HT-29 (cell line): ENCODE data around the gene VGLL4. TPM values are rescaled to one million over a fixed set of nuclear protein-coding genes. Genes with fewer than 3 reads are reported as not detected.
A peak's percentile ranks its signal among the peaks of the same experiment; 100 is the strongest.
"Not testable (repeated sequence)": the region's sequence is repeated elsewhere in the genome, so short reads cannot be mapped to it uniquely, and the experiment has no call there.

Experiments
- DNase-seq: peaks from one replicate; pipeline ENCODE4 v3.0.0-alpha.2; 2015; ENCODE audit warnings: low spot score
- total RNA-seq: library from RNA; depleted of rRNA; stranded (reverse); fragments of >200 nt; shearing (Covaris generic); gene quantifications from 2 replicates; pipeline ENCODE4 v1.2.3, GENCODE V29; 2014

VGLL4 gene
- total RNA-seq, 1 experiment from 2014 or later: 28.4 TPM

DNA sequence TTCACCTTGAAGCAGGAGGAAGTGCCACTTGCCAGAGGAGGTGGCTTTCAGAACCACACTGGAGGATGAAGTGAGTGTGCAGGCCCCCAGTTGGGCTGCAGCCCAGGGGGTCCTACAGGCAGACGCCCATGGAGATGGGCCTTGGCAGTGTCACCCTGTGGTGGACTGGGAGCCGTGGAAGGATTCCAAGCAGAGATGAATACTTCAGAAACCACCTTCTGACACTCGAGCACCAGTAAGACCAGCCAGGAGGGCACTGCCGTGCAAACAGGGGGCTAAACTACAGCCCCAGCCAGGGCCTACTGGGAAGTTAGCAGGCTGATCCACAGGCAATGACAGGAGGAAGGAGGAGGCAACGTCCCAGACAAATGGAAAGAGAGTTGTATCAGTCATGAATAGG lies 55.4 kb downstream of the VGLL4 start:
- no peak for DNase-seq

DNA sequence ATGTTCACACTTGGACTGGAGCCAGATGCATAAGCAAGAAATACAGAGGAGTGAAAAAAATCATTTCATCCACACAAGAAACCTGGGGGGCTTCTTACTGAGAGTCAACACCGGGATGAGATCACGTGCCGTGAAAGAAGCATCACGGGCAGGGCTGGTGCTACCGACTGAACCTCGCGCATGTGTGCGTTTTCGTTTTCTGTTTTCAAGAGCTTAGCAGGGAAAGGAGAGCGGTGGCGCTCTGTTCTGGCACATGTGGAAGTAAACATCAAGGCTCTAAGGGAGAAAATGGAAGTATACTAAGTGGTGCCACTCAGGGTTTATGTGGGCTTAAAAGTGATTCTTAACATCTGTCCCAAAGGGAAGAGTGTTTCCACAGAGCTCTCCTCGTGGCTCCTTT lies 55.9 kb downstream of the VGLL4 start:
- no peak for DNase-seq

- no peak for DNase-seq
Observed at GRCh38 chr3:11584570-11584969, 59.1 kb downstream of the VGLL4 start.

GRCh38 chr3:11583638-11584046 lies 60.1 kb downstream of the VGLL4 start:
- DNase-seq: no peak

DNA sequence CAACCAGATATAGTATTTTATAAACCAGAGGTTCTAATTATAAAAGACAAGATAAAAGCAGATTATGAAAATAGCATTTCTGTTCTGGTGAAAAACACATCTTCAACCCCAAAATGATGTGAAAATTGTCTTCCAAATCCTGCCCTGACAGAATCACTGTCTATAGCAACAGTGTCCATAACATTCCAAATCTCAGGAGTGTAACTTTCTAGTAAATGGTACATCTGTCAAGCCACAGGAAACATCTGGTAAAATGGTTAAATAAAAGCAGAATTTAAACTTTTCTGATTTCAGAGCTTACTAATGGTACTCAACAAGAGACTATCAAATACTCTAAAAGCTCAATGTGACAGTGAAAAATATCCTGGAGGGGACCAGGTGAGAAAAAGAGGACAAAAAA lies 60.5 kb downstream of the VGLL4 start:
- no peak for DNase-seq

- peak; percentile 45 for DNase-seq
Observed at GRCh38 chr3:11582191-11582968, 61.3 kb downstream of the VGLL4 start.

DNA sequence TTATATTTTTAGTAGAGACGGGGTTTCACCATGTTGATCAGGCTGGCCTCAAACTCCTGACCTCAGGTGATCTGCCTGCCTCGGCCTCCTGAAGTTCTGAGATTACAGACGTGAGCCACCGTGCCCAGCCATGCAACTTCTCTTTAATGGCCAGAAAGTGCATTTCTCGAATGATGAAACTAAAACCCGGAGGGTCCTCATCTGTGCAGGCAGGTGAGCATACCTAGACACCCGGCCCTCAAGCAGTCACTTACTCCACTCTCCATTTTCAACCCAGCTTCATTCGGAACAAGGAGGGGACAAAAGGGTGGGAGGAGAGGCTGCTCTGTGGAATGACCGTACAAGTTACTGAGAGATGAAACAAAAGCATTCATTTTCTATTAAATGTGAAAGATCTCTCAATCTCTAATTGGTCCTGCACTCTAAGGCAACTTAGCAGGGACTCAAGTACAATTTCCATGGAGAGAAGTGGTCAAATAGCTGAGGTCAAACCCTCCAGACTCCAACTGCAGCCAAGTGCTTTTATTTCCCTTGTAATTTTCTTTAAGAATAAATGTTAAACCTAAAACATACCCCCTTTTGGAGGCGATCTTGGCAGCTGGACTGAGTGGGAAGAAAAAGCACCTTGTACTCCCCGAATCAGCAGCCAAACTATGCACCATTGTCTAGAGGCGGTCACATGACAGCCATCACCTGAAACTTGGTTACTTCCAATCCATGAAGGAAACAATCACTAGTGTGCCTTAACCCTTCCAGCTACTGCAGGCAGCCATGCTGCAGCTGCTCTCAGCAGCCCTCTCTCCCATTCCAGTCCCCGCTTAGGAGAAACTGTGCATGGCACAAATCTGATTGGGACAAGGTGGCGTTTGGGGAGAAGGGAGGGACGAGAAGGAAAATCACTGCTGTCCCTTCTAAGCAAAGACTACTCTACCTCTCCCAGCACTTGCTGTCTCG lies 62.2 kb downstream of the VGLL4 start:
- DNase-seq: no peak

GRCh38 chr3:11580645-11581044 lies 63.1 kb downstream of the VGLL4 start:
- no peak for DNase-seq

DNA sequence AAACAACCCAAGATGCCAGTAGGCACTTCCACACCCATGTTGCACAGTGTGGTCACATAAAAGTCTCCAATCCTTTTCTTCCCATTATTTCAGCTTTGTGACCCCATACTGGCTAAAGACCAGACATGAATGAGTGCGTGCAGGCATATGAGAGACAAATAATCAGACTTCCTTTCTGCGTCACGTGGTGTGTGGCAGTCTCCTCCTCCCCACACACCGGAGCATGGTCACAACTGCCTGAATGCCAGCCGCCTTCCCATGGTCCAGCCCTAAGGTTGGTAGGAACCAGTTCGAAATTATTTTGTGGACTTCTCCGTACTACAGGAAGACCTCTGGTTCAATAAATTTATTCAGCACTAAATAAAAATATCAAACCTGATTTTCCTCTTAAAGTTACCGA lies 65.5 kb downstream of the VGLL4 start:
- DNase-seq: no peak

DNA sequence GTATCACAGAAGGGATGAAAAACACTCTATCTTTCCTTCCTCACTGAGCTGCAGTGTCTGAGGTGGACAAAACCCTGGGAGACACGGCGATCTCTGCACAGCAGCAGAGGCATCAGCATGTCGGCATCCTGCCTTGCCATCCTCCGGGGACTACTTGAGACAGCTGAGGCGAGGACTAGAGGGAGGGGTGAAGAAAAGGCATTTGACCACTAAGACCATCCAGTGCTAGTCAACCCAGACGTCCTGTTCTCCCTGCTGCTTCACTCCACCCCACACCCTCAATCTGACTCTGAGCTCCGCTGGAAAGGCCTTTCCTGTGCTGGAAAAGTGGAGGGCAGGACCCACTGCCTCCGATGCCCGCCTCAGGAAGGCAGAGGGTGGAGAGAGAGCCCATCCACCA lies 67.3 kb downstream of the VGLL4 start:
- no peak for DNase-seq

GRCh38 chr3:11575677-11576076 lies 68.0 kb downstream of the VGLL4 start:
- no peak for DNase-seq

DNA sequence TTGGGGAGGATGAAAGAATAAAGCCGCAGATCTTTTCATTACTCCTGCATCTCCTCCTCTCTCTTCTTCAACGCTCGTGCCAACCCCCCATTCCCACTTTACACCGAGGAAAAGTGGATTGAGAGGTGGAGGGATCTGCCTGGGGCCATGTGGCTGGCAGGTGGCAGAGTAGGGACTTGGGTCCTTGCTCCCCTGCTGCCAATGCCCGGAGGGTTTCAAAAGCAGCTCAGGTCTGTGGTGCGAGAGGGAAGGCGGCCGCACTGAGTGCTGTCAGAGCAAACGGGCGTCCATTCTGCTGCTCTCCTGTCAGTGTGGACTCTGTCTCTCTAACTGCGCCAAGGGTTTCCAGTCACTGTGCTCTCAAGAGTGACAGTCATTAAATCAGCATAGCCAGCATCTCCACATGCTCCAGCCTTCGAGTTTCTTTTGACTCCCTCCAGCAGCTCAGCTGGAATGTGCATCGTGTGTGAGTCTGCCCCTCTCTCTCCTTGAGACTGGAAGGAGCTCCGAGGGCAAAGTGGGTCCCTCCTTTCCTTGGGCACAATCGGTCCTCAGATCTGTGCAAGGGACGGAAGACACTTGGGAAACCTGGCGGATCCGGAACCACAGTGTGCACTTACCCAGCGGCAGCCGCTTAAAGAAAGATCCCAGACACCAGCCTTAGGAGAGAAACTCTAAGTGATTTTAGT lies 68.6 kb downstream of the VGLL4 start:
- no peak for DNase-seq

DNA sequence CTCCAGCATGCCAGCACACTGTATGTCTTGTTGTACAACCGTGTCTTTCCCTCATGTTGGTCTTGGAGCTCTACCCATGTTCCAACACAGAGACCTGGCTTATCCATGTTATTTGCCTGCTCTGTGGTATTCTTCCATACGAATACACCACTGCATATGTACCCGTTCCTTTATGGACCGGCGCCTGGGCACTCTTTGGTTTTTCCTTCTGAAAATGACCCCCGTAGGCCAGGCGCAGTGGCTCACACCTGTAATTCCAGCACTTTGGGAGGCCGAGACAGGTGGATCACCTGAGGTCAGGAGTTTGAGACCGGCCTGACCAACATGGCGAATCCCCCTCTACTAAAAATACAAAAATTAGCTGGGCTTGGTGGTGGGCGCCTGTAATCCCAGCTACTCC lies 71.1 kb downstream of the VGLL4 start:
- not testable (repeated sequence) for DNase-seq

GRCh38 chr3:11570789-11571495 lies 72.8 kb downstream of the VGLL4 start:
- no peak for DNase-seq

DNA sequence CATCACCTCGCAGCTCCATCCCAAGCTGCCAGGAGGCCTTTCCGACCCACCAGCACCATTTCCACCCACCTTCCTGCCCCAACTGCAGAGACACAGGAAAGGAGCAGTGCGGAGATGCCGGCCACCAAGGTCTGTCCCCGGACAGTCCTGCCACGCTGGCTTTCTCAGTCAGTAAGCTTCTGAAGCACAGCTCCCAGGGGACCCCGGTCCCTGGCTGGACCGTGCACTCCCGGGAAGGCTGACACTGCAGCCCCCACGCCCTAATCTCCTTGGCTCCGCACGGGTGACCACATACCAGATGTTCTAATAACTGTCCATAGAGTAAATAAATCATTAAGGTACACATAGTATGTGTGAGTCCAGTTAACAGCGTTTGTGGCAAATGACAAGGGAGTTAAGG lies 73.5 kb downstream of the VGLL4 start:
- no peak for DNase-seq

DNA sequence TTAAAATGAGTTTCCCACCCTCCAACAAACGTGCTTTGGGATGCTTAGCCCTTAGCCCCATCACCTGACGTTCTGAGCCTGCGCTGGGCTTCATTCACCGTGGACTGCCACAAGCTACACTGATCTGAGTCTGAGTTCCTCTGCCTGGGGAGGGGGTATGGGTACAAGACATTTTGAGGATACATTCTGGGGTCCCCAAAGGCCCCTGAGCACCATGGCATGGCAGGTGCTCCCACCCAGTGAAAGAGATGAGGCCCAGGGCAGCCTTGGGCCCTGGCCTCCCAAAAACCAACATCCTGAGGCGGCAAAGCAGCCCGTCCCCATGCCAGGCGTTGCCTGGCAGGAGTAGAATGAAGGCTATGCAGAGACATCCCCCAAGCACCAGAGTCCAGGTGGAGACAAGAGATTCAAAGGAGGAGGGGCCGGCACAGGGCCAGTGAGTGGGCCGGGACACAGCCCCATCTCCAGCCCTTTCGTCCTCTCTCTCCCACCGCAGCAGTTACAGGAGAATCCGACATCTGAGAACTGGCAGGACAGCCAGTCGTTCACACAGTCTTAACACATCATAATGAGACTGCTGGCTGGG lies 74.5 kb downstream of the VGLL4 start:
- no peak for DNase-seq

DNA sequence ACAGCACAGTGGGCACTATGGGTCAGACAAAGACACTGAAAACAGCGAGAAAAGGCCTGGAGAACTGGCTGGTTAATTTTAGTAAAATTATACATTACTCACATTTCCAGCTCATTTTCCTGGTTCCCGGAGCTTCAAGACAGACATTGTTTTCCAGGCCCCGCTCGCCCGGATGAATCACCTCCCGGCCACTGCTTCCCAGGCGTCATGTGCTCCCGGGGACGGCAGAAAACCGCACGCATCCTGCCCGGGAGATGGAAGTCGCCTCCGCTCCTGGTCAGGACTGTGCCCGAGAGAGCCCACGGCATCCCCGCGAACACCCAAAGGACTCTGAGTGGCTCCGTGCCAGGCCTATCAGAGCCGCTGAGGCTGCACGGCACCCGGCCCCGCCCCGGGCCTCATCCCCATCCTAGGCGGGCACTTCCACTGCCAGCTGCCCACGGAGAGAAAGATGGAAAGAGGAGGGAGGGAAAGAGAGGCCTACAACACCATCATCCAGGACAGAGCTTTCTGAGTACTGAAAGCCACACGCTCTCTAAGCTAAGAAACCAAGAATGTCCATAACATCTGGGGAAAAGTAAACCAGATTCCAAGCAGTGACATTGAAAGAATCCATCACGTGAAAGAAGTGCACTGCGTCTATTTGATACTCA lies 75.1 kb downstream of the VGLL4 start:
- peak; percentile 39 for DNase-seq

GRCh38 chr3:11567516-11568467 lies 75.9 kb downstream of the VGLL4 start:
- DNase-seq: no peak

DNA sequence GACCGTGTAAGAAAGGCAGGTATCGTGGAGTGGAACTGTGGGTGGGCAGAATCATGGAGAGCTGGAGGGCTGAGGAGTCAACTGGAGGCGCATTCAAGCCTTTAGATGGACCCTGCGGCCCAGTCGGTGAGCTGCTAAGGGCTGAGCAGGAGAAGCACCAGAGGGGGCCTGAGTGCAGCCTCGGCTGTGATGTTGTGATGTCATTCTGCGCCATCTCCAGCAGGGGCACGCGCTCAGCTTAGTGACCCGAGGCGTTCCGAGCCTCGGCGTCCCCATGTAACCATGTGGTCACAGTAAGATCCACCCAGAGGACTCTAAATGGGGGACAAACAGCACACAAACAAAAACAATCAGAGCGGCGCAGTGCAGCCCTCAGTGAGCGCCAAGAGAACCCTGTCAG lies 76.8 kb downstream of the VGLL4 start:
- DNase-seq: no peak
